HG02763 (cell line): ENCODE measurements around the gene SNRNP70.
"Not testable (repeated sequence)": the region's sequence is repeated elsewhere in the genome, so short reads cannot be mapped to it uniquely, and the experiment has no call there.

Experiments used
- ATAC-seq: cut with Tn5 transposase; IDR thresholded peaks from one replicate; pipeline ENCODE4 v1.9.1; 2021; ENCODE audit warnings: mild to moderate bottlenecking, moderate library complexity; ENCODE audit not compliant: unreplicated experiment

The SNRNP70 gene

GRCh38 chr19:49141352-49141751 is 56.1 kb downstream of the SNRNP70 start:
- no peak for ATAC-seq

GRCh38 chr19:49142866-49143335 is 57.6 kb downstream of the SNRNP70 start:
- ATAC-seq, result peak; percentile 64

GRCh38 chr19:49145573-49146407 is 60.5 kb downstream of the SNRNP70 start:
- ATAC-seq, result no peak

- ATAC-seq, result not testable (repeated sequence)
Measured at GRCh38 chr19:49146408-49146770, 61.1 kb downstream of the SNRNP70 start.

- no peak for ATAC-seq
Measured at GRCh38 chr19:49148044-49148682, 62.9 kb downstream of the SNRNP70 start.

GRCh38 chr19:49148784-49149651 is 63.8 kb downstream of the SNRNP70 start:
- no peak for ATAC-seq

GRCh38 chr19:49149652-49150105 is 64.4 kb downstream of the SNRNP70 start:
- ATAC-seq, result no peak

GRCh38 chr19:49150106-49150943 is 65.1 kb downstream of the SNRNP70 start:
- no peak for ATAC-seq

- no peak for ATAC-seq
Measured at GRCh38 chr19:49150944-49151243, 65.6 kb downstream of the SNRNP70 start.

- ATAC-seq, result no peak
Measured at GRCh38 chr19:49151267-49152118, 66.2 kb downstream of the SNRNP70 start.

- no peak for ATAC-seq
Measured at GRCh38 chr19:49152119-49152550, 66.9 kb downstream of the SNRNP70 start.

- no peak for ATAC-seq
Measured at GRCh38 chr19:49153167-49153809, 68.0 kb downstream of the SNRNP70 start.

GRCh38 chr19:49154279-49154678 is 69.0 kb downstream of the SNRNP70 start:
- ATAC-seq, result no peak

GRCh38 chr19:49155005-49155819 is 70.0 kb downstream of the SNRNP70 start, which contains the start of gene HRC:
HRC (minus strand) TSS chr19:49155396; CDS start chr19:49155237, 159 bp downstream.
- ATAC-seq, result no peak

- ATAC-seq, result no peak
Measured at GRCh38 chr19:49155820-49156346, 70.6 kb downstream of the SNRNP70 start.

GRCh38 chr19:49157445-49158224 is 72.4 kb downstream of the SNRNP70 start, which contains the start of gene TRPM4:
TRPM4 (plus strand) TSS chr19:49157792; CDS start chr19:49157867, 75 bp downstream.
- ATAC-seq, result no peak
